ENCODE results near the gene PKN3. TPM values are rescaled to one million over a fixed set of nuclear protein-coding genes. Genes with fewer than 3 reads are reported as not detected.
A peak's percentile ranks its signal among the peaks of the same experiment; 100 is the strongest.
"Not testable (repeated sequence)": the region's sequence is repeated elsewhere in the genome, so short reads cannot be mapped to it uniquely, and the experiment has no call there.

PKN3 gene
- polyA plus RNA-seq, 6 donors from 2014 or later: 0.12 to 0.92 (median 0.50) TPM; not detected in 1

GRCh38 chr9:128699096-128699795 is 3.1 kb upstream of the PKN3 start:
- Mint-ChIP-seq H3K4me3 (peak overlapping the region in 1 of 8 donors; percentile 9), H3K4me1 (peaks cover 16 to 19% (median 16%) of the 10 kb centered on the region in 3 donors)
- H3K27ac Mint-ChIP-seq; ATAC-seq (ENCODE audit: low read depth in 2 of 2); H3K27me3 Mint-ChIP-seq; DNase-seq; H3K36me3 Mint-ChIP-seq; H3K9me3 Mint-ChIP-seq: not testable (repeated sequence)

DNA sequence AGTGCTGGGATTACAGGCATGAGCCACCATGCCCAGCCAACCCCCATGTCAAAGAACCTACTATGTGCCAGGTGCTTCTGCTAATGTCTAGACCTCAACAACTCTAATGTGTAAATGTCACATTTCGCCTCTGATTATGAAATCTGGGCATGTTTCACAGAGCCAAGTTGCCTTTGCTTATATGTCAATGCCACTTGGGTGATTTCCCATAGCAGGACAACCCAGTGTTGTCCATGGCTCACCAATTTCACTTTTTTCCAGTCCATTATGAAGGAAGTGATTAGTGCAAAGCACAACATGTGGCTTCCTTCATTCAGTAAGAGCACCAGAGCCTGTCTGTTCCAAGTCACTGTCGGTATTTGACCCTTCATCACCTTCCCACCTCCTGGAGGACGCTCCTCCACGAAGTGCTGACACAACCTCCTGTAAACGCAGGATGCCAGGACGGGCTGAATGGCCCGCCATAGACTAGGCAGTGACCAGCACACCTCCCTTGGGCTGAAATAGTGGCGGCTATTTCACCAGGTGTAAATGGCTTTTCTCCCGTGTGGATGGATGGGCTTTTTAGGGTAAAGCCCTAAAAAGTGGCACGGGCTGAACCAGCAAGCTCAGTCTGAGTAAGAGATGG is 962 bp upstream of the PKN3 start:
- Mint-ChIP-seq H3K9me3 (no peaks in the 10 kb centered on the region), H3K27ac (no peak overlapping the region), H3K27me3 (no peaks in the 10 kb centered on the region), H3K36me3 (no peaks in the 10 kb centered on the region), H3K4me3 (peak overlapping the region; percentile 52 to 93 (median 79)), H3K4me1 (peaks cover 16% of the 10 kb centered on the region in 3 donors)
- ATAC-seq (ENCODE audit: low read depth in 2 of 2) (no peak), DNase-seq (no peak)

DNA sequence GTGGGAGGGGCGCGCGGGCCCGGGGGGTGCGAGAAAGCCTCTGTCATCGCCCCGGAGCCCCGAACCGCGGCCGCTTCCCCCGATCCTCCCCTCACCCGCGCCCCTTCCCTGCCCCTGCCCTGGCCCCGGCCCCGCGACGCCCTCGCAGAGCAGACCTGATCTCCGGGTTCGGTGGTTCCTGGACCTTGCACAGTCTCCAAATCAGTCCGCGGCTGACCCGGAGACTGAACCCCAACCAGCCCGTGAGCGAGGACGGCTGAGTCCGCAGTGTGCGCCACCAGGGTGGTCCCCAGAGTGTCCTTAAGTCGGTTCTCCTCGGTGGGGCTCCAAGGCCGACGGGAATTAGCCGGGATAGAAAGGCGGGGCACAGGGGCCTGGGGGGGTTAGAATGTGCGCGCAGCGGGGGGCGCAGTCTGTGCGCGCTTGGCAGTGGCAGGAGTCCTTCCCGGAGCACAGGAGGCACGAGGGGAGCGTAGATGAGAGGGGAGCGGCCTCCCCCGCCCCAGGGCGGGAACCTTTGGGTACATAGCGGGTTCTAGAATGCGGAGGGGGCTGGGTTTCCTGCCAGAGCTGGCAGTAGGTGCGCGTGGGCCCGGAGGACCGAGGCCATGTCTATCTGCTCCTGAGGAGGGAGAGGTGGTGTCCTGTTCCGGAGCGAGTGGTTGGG is 779 bp downstream of the PKN3 start:
- H3K4me3 Mint-ChIP-seq: peak overlapping the region; percentile 76 to 90 (median 87)
- H3K36me3 Mint-ChIP-seq: no peaks in the 10 kb centered on the region
- no peak for DNase-seq
- H3K4me1 Mint-ChIP-seq: peaks cover 16% of the 10 kb centered on the region in 3 donors
- no peaks in the 10 kb centered on the region for H3K27me3 Mint-ChIP-seq
- no peaks in the 10 kb centered on the region for H3K9me3 Mint-ChIP-seq
- peak; percentile 35 to 36 for ATAC-seq (ENCODE audit: low read depth in 2 of 2)
- peak overlapping the region in 3 of 6 donors; percentile 33 to 72 (median 45) for H3K27ac Mint-ChIP-seq

- peak overlapping the region; percentile 76 to 90 (median 87) for H3K4me3 Mint-ChIP-seq
- peak overlapping the region in 1 of 6 donors; percentile 45 for H3K27ac Mint-ChIP-seq
- no peaks in the 10 kb centered on the region for H3K36me3 Mint-ChIP-seq
- no peak for DNase-seq
- H3K4me1 Mint-ChIP-seq: peaks cover 16% of the 10 kb centered on the region in 3 donors
- no peak for ATAC-seq (ENCODE audit: low read depth in 2 of 2)
- no peaks in the 10 kb centered on the region for H3K27me3 Mint-ChIP-seq
- no peaks in the 10 kb centered on the region for H3K9me3 Mint-ChIP-seq
Measured at GRCh38 chr9:128703616-128704355, 1.5 kb downstream of the PKN3 start.

DNA sequence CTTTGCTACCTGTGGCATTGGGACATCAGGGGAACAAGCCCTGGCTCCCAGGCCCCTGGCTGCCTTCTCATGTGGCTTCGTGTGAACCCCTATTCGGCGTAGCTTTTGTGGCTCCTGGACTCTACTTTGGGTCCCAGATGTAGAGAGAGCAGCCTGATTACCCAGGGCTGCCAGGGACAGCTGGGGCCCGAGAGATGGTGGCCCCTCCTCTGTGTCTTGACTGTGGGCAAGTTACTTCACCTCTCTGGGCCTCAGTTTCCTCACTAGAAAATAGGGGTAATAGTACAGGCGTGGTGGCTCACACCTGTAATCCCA is 2.0 kb downstream of the PKN3 start:
- DNase-seq (no peak), ATAC-seq (ENCODE audit: low read depth in 2 of 2) (no peak)
- Mint-ChIP-seq H3K4me3 (peak overlapping the region in 7 of 8 donors; percentile 29 to 90 (median 81)), H3K27ac (no peak overlapping the region), H3K9me3 (no peaks in the 10 kb centered on the region), H3K27me3 (no peaks in the 10 kb centered on the region), H3K4me1 (peaks cover 16% of the 10 kb centered on the region in 3 donors), H3K36me3 (no peaks in the 10 kb centered on the region)

- Mint-ChIP-seq H3K27me3 (no peaks in the 10 kb centered on the region), H3K4me1 (peaks cover 16% of the 10 kb centered on the region in 3 donors), H3K9me3 (no peaks in the 10 kb centered on the region), H3K27ac (no peak overlapping the region), H3K36me3 (no peaks in the 10 kb centered on the region), H3K4me3 (peak overlapping the region in 3 of 8 donors; percentile 59 to 76 (median 60))
- ATAC-seq (ENCODE audit: low read depth in 2 of 2) (no peak), DNase-seq (no peak)
Measured at GRCh38 chr9:128705051-128705965, 3.0 kb downstream of the PKN3 start.

DNA sequence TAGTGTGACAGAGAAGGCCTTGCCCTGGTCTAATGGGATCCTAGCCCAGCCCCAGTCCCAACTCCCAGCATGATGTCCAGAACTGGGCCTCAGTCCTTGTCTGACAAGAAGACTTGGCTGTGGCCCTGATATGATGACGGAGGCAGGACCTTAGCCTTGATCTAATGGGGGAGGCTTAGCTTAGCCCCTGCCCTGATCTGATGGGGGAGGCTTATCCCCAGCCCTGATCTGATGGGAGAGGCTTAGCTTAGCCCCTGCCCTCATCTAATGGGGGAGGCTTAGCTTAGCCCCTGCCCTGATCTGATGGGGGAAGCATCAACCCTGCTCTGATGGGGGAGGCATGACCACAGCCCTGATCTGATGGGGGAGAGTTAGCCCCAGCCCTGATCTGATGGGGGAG is 3.7 kb downstream of the PKN3 start:
- no peaks in the 10 kb centered on the region for H3K36me3 Mint-ChIP-seq
- H3K9me3 Mint-ChIP-seq: no peaks in the 10 kb centered on the region
- peak overlapping the region in 2 of 6 donors; percentile 50 to 81 for H3K27ac Mint-ChIP-seq
- DNase-seq (no peak), ATAC-seq (ENCODE audit: low read depth in 2 of 2) (no peak)
- peaks cover 16% of the 10 kb centered on the region in 3 donors for H3K4me1 Mint-ChIP-seq
- no peaks in the 10 kb centered on the region for H3K27me3 Mint-ChIP-seq
- H3K4me3 Mint-ChIP-seq: peak overlapping the region in 1 of 8 donors; percentile 18

- Mint-ChIP-seq H3K36me3 (no peaks in the 10 kb centered on the region), H3K9me3 (no peaks in the 10 kb centered on the region), H3K4me1 (peaks cover 10 to 12% (median 10%) of the 10 kb centered on the region in 3 donors), H3K4me3 (peak overlapping the region in 1 of 8 donors; percentile 30), H3K27ac (no peak overlapping the region), H3K27me3 (no peaks in the 10 kb centered on the region)
- DNase-seq: no peak
- ATAC-seq (ENCODE audit: low read depth in 2 of 2): no peak
Measured at GRCh38 chr9:128706671-128707381, 4.5 kb downstream of the PKN3 start.

DNA sequence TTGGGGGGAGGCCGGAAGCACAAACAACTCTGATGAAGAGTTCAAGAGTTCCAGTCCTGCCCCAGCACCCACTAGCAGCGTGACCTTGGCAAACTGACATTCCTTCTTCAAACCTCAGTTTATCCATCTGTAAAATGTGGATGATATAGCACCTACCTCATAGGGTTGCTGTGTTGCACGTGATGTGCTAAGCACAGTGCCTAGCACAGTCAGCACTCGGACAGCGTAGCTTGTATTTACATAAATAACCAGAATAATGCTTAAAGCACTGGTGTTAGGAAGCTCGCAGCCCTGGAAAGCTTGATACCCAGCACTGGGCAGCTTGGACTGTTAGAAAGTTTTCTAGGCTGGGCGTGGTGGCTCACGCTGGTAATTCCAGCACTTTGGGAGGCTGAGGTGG is 5.1 kb downstream of the PKN3 start:
- H3K36me3 Mint-ChIP-seq: no peaks in the 10 kb centered on the region
- no peak for ATAC-seq (ENCODE audit: low read depth in 2 of 2)
- H3K9me3 Mint-ChIP-seq: no peaks in the 10 kb centered on the region
- no peaks in the 10 kb centered on the region for H3K27me3 Mint-ChIP-seq
- H3K27ac Mint-ChIP-seq: no peak overlapping the region
- peaks cover 6 to 7% (median 6%) of the 10 kb centered on the region in 3 donors for H3K4me1 Mint-ChIP-seq
- DNase-seq: no peak
- no peak overlapping the region for H3K4me3 Mint-ChIP-seq

- Mint-ChIP-seq H3K36me3 (no peaks in the 10 kb centered on the region), H3K4me3 (peak overlapping the region in 2 of 8 donors; percentile 42 to 45), H3K27me3 (no peaks in the 10 kb centered on the region), H3K4me1 (peaks cover 0 to 2% (median 0%) of the 10 kb centered on the region in 3 donors), H3K9me3 (no peaks in the 10 kb centered on the region), H3K27ac (no peak overlapping the region)
- ATAC-seq (ENCODE audit: low read depth in 2 of 2) (no peak), DNase-seq (no peak)
Measured at GRCh38 chr9:128712451-128713410, 10.4 kb downstream of the PKN3 start.

- no peak for DNase-seq
- Mint-ChIP-seq H3K4me3 (no peak overlapping the region), H3K27ac (no peak overlapping the region), H3K9me3 (no peaks in the 10 kb centered on the region), H3K36me3 (no peaks in the 10 kb centered on the region), H3K27me3 (no peaks in the 10 kb centered on the region), H3K4me1 (peaks cover 0 to 2% (median 0%) of the 10 kb centered on the region in 3 donors)
- no peak for ATAC-seq (ENCODE audit: low read depth in 2 of 2)
Measured at GRCh38 chr9:128713411-128713780, 11.1 kb downstream of the PKN3 start.

All from naive B cell (primary cell).